PFSK-1 (cell line): ENCODE measurements around the gene SYTL2.

Experiments
- POLR2AphosphoS5 ChIP-seq: IDR thresholded peaks from 2 replicates; pipeline ENCODE4 v1.6.1; 2012; ENCODE audit warnings: low read depth, mild to moderate bottlenecking, control low read depth, low read length, moderate library complexity
- SIN3A ChIP-seq: IDR thresholded peaks from 2 replicates; pipeline ENCODE4 v1.6.1; 2012; ENCODE audit warnings: mild to moderate bottlenecking, low read length, moderate library complexity, borderline replicate concordance; ENCODE audit not compliant: insufficient read depth
- TF ChIP-seq, protein P1 (sequence below), 2 experiments: IDR thresholded peaks; 2 replicates each; pipeline versions ENCODE4 v1.6.1 to v1.8.0; 2011 to 2012; ENCODE audit warnings: low read depth in 2 of 2, low read length in 2 of 2, control low read depth in 1 of 2, inconsistent platforms in 1 of 2, mild to moderate bottlenecking in 1 of 2, moderate library complexity in 1 of 2; ENCODE audit not compliant: insufficient read depth in 1 of 2

GRCh38 chr11:85704967-85705366 is 106.0 kb downstream of the SYTL2 start:
- TF ChIP-seq POLR2AphosphoS5 (no peak), SIN3A (no peak)
- TF ChIP-seq, protein P1, sequence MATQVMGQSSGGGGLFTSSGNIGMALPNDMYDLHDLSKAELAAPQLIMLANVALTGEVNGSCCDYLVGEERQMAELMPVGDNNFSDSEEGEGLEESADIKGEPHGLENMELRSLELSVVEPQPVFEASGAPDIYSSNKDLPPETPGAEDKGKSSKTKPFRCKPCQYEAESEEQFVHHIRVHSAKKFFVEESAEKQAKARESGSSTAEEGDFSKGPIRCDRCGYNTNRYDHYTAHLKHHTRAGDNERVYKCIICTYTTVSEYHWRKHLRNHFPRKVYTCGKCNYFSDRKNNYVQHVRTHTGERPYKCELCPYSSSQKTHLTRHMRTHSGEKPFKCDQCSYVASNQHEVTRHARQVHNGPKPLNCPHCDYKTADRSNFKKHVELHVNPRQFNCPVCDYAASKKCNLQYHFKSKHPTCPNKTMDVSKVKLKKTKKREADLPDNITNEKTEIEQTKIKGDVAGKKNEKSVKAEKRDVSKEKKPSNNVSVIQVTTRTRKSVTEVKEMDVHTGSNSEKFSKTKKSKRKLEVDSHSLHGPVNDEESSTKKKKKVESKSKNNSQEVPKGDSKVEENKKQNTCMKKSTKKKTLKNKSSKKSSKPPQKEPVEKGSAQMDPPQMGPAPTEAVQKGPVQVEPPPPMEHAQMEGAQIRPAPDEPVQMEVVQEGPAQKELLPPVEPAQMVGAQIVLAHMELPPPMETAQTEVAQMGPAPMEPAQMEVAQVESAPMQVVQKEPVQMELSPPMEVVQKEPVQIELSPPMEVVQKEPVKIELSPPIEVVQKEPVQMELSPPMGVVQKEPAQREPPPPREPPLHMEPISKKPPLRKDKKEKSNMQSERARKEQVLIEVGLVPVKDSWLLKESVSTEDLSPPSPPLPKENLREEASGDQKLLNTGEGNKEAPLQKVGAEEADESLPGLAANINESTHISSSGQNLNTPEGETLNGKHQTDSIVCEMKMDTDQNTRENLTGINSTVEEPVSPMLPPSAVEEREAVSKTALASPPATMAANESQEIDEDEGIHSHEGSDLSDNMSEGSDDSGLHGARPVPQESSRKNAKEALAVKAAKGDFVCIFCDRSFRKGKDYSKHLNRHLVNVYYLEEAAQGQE (IDR thresholded peaks at IDR 0.05; ENCODE audit: insufficient read depth in 1 of 2, low read depth in 2 of 2, low read length in 2 of 2), result no peak
